Gastrocnemius medialis (tissue), 4 donors: ENCODE results near the gene SURF1.

Experiments used
- POLR2A ChIP-seq, 2 donors: fragments of 450-650 bp; IDR thresholded peaks; one replicate each; pipeline ENCODE4 v1.6.1; 2017; ENCODE audit warnings: antibody characterized with exemption in 2 of 2, mild to moderate bottlenecking in 2 of 2, moderate library complexity in 2 of 2
- TF ChIP-seq, protein P1 (sequence below), 5 experiments: fragments of 450-650 bp in 3 of 5; fragments of 200-600 bp in 2 of 5; sonication (generic) in 2 of 5; IDR thresholded peaks in 4 of 5; conservative IDR thresholded peaks in 1 of 5; 1 replicate in 4 of 5; 2 replicates in 1 of 5; pipeline ENCODE4 v1.5.1; 2016 to 2019; ENCODE audit warnings: antibody characterized with exemption in 5 of 5, mild to moderate bottlenecking in 3 of 5, moderate library complexity in 3 of 5

DNA sequence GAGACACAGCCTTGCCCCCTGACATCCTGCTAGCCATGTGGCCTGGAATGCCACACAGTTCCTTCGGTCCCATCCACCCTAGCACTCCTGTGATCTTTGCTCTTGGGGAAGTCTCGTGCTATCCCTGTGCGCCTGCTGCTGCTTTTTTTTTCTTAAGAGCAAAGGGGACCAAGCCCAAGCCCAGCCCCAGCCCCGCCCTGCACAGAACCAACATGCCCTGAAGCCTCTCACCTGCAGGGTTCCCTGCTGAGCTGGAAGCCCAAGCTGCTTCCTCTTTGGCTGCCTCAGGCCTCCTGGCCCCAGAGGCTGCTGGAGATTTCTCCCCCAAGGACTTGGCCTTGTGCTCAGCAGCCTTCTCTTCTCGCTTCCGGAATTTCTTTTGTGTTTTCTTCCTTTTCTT, 22.1 kb downstream of the SURF1 start:
- TF ChIP-seq, protein P1, sequence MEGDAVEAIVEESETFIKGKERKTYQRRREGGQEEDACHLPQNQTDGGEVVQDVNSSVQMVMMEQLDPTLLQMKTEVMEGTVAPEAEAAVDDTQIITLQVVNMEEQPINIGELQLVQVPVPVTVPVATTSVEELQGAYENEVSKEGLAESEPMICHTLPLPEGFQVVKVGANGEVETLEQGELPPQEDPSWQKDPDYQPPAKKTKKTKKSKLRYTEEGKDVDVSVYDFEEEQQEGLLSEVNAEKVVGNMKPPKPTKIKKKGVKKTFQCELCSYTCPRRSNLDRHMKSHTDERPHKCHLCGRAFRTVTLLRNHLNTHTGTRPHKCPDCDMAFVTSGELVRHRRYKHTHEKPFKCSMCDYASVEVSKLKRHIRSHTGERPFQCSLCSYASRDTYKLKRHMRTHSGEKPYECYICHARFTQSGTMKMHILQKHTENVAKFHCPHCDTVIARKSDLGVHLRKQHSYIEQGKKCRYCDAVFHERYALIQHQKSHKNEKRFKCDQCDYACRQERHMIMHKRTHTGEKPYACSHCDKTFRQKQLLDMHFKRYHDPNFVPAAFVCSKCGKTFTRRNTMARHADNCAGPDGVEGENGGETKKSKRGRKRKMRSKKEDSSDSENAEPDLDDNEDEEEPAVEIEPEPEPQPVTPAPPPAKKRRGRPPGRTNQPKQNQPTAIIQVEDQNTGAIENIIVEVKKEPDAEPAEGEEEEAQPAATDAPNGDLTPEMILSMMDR (IDR thresholded peaks at IDR 0.05 in 4 of 5, conservative IDR thresholded peaks at IDR 0.05 in 1 of 5), result no peak
- no peak for TF ChIP-seq POLR2A (IDR thresholded peaks at IDR 0.05)
